ENCODE data around the gene STIM2. TPM values are rescaled to one million over a fixed set of nuclear protein-coding genes. Genes with fewer than 3 reads are reported as not detected.

Gene STIM2
- total and polyA plus RNA-seq, 10 of the 15 experiments (the other 5 are each of a cell fraction or from before 2014, with no cell fraction given) = 4.7 to 41.5 (median 16.9) TPM

DNA sequence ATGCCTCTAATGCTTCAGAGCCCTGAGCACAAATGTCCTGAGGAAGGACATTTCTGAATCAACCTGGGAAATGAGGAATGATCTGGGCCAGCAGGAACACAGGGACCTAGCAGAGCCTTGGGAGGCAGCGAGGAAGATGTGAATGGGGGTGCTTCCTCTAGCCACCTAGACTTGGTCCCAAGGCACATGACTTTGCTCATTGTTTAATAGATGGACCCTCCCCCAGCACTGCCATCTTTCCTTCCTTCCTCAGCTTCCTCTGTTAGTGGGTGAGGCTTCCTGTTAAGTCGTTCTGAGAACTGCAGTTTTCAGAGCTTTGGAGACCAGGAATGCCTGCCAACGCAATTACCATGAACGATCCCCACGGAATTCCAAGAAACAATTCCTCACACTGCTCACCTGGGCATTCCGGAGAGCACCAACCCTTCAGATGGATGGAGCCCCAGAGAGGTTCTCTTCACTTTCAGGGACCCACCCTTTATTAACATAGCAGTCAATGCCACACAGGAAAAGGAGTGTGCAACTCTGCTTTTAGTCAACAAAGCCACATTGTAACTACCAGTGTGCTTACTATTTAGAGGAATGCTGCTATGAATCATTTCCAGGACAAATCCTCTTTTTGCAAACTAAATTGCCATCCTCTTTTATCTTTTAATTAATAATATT is 48.5 kb upstream of the STIM2 start:
- H3K9ac ChIP-seq (ENCODE audit: control insufficient read depth, insufficient read depth, low read length) = no peak overlapping the region
- ChIA-PET RAD21 (ENCODE audit: unreplicated experiment) (no interaction called here), CTCF (no interaction called here), POLR2A (no interaction called here), SMC1A (ENCODE audit: uncharacterized antibody, unreplicated experiment) (no interaction called here)
- TF ChIP-seq, protein P1, sequence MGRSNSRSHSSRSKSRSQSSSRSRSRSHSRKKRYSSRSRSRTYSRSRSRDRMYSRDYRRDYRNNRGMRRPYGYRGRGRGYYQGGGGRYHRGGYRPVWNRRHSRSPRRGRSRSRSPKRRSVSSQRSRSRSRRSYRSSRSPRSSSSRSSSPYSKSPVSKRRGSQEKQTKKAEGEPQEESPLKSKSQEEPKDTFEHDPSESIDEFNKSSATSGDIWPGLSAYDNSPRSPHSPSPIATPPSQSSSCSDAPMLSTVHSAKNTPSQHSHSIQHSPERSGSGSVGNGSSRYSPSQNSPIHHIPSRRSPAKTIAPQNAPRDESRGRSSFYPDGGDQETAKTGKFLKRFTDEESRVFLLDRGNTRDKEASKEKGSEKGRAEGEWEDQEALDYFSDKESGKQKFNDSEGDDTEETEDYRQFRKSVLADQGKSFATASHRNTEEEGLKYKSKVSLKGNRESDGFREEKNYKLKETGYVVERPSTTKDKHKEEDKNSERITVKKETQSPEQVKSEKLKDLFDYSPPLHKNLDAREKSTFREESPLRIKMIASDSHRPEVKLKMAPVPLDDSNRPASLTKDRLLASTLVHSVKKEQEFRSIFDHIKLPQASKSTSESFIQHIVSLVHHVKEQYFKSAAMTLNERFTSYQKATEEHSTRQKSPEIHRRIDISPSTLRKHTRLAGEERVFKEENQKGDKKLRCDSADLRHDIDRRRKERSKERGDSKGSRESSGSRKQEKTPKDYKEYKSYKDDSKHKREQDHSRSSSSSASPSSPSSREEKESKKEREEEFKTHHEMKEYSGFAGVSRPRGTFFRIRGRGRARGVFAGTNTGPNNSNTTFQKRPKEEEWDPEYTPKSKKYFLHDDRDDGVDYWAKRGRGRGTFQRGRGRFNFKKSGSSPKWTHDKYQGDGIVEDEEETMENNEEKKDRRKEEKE (IDR thresholded peaks at IDR 0.05) = no peak
- no peak for TF ChIP-seq RELA (IDR thresholded peaks at IDR 0.05; ENCODE audit: borderline replicate concordance, partially characterized antibody)
- no peak for TF ChIP-seq ETV6 (conservative IDR thresholded peaks at IDR 0.05 in 1 of 2, IDR thresholded peaks at IDR 0.05 in 1 of 2; ENCODE audit: borderline replicate concordance in 1 of 2, low read depth in 1 of 2)
- no peak for TF ChIP-seq ATF7 (IDR thresholded peaks at IDR 0.05; ENCODE audit: low read depth)
- TF ChIP-seq, protein P2, sequence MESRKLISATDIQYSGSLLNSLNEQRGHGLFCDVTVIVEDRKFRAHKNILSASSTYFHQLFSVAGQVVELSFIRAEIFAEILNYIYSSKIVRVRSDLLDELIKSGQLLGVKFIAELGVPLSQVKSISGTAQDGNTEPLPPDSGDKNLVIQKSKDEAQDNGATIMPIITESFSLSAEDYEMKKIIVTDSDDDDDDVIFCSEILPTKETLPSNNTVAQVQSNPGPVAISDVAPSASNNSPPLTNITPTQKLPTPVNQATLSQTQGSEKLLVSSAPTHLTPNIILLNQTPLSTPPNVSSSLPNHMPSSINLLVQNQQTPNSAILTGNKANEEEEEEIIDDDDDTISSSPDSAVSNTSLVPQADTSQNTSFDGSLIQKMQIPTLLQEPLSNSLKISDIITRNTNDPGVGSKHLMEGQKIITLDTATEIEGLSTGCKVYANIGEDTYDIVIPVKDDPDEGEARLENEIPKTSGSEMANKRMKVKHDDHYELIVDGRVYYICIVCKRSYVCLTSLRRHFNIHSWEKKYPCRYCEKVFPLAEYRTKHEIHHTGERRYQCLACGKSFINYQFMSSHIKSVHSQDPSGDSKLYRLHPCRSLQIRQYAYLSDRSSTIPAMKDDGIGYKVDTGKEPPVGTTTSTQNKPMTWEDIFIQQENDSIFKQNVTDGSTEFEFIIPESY (IDR thresholded peaks at IDR 0.05) = no peak
- TF ChIP-seq, protein P3, sequence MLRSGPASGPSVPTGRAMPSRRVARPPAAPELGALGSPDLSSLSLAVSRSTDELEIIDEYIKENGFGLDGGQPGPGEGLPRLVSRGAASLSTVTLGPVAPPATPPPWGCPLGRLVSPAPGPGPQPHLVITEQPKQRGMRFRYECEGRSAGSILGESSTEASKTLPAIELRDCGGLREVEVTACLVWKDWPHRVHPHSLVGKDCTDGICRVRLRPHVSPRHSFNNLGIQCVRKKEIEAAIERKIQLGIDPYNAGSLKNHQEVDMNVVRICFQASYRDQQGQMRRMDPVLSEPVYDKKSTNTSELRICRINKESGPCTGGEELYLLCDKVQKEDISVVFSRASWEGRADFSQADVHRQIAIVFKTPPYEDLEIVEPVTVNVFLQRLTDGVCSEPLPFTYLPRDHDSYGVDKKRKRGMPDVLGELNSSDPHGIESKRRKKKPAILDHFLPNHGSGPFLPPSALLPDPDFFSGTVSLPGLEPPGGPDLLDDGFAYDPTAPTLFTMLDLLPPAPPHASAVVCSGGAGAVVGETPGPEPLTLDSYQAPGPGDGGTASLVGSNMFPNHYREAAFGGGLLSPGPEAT (IDR thresholded peaks at IDR 0.05; ENCODE audit: low read depth) = no peak
- no peak for TF ChIP-seq BCL11A (IDR thresholded peaks at IDR 0.05; ENCODE audit: low read depth, low read length)
- TF ChIP-seq GATAD2B (conservative IDR thresholded peaks at IDR 0.05; ENCODE audit: low read depth) = no peak
- no peak for TF ChIP-seq RAD21 (IDR thresholded peaks at IDR 0.05; ENCODE audit: insufficient read depth, low read depth, low read length)
- TF ChIP-seq EZH2 (IDR thresholded peaks at IDR 0.05; ENCODE audit: borderline replicate concordance, control insufficient read depth, low read depth, low read length) = no peak
- TF ChIP-seq STAT3 (IDR thresholded peaks at IDR 0.05; ENCODE audit: low read depth, low read length) = no peak
- TF ChIP-seq CREM (IDR thresholded peaks at IDR 0.05; ENCODE audit: low read depth) = no peak
- TF ChIP-seq IRF4 (IDR thresholded peaks at IDR 0.05; ENCODE audit: low read depth, low read length) = no peak
- no peak for TF ChIP-seq ZZZ3 (IDR thresholded peaks at IDR 0.05; ENCODE audit: control insufficient read depth, insufficient read length, low read depth)
- no peak for TF ChIP-seq NRF1 (conservative IDR thresholded peaks at IDR 0.05; ENCODE audit: low read depth, low read length)
- no TSS peak for BruUV-seq (replicated peaks)
- H3K36me3 ChIP-seq (ENCODE audit: control insufficient read depth in 2 of 2, insufficient read depth in 2 of 2, low read length in 1 of 2) = no peaks in the 10 kb centered on the region
- no peak overlapping the region for H2AFZ ChIP-seq (ENCODE audit: control insufficient read depth, low read depth, low read length)
- H3K9me3 ChIP-seq (replicated peaks; ENCODE audit: control insufficient read depth, insufficient read depth, low read length) = no peaks in the 10 kb centered on the region
- peaks cover 3% of the 10 kb centered on the region; the same call in 1 of the 2 replicates for H3K4me1 ChIP-seq (ENCODE audit: control insufficient read depth, insufficient read depth, low read length)
- intact Hi-C loops (cut with micrococcal nuclease; ENCODE audit: unreplicated experiment) = no loop called here
- H3K27me3 ChIP-seq (replicated peaks in 1 of 2; ENCODE audit: control insufficient read depth in 2 of 2, insufficient read depth in 2 of 2, low read length in 1 of 2) = no peaks in the 10 kb centered on the region
- H4K20me1 ChIP-seq (ENCODE audit: control insufficient read depth, insufficient read depth) = no peaks in the 10 kb centered on the region
- no peaks in the 10 kb centered on the region for H3K79me2 ChIP-seq (ENCODE audit: control insufficient read depth, insufficient read depth, low read length)
- DNase-seq (ENCODE audit: low read depth, low spot score) = no peak
- no peak overlapping the region for H3K4me3 ChIP-seq
- FAIRE-seq = no peak
- H3K4me2 ChIP-seq (ENCODE audit: control insufficient read depth, insufficient read depth) = no peak overlapping the region
- H3K27ac ChIP-seq (ENCODE audit: control insufficient read depth, insufficient read depth) = no peak overlapping the region
- no peak for ATAC-seq
- in situ Hi-C loops (cut with MboI) = no loop called here
- WGBS (ENCODE audit: insufficient coverage, insufficient replicate concordance, low lambda C conversion rate, missing lambda C conversion rate) = 31% methylated on average over 6 of the region's 6 CpGs

Measured in GM12878 (cell line).